Measurements from ENCODE around the gene TOM1L2.
A peak's percentile ranks its signal among the peaks of the same experiment; 100 is the strongest.

TOM1L2 gene

DNA sequence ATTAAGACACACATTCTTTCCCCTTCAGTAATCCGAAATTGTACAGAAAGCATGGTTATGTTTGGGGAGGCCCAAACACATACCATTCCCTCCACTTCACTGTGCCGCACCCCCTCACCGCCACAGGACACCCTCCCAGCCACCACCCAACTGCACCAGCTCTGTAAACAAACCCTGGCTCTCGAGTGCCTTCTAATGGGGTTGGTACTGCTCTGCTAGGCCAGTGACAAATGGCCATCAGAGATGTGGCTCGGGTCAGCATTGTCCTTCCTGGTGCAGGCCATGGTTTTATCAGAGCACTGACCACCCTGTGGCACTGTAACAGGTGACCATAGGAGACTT, 111.5 kb downstream of the TOM1L2 start:
- H4K20me1 ChIP-seq (ENCODE audit: insufficient read depth, low read length), result no peaks in the 10 kb centered on the region
- no peak overlapping the region for H3K4me3 ChIP-seq (ENCODE audit: low read length)
- H3K36me3 ChIP-seq (replicated peaks; ENCODE audit: insufficient read depth, low read length), result no peaks in the 10 kb centered on the region
- no peaks in the 10 kb centered on the region for H3K27me3 ChIP-seq (replicated peaks; ENCODE audit: insufficient read depth, low read length)
- no peak overlapping the region for H3K4me2 ChIP-seq (ENCODE audit: low read depth, low read length)
- no peak overlapping the region for H3K9ac ChIP-seq (ENCODE audit: low read length)
- no peaks in the 10 kb centered on the region for H3K9me2 ChIP-seq (replicated peaks; ENCODE audit: insufficient read depth, low read length)
- H3K27ac ChIP-seq (ENCODE audit: low read length), result no peak overlapping the region
- no peaks in the 10 kb centered on the region for H3K4me1 ChIP-seq (ENCODE audit: low read length)
- no peak for DNase-seq
- no peaks in the 10 kb centered on the region for H3K9me3 ChIP-seq (replicated peaks; ENCODE audit: insufficient read depth, low read length)
- no peak overlapping the region for H2AFZ ChIP-seq (ENCODE audit: low read length)
- H3F3A ChIP-seq (ENCODE audit: insufficient read depth, low read length), result no peaks in the 10 kb centered on the region
- H3K79me2 ChIP-seq (ENCODE audit: low read length), result no peaks in the 10 kb centered on the region
- TF ChIP-seq, protein P1, sequence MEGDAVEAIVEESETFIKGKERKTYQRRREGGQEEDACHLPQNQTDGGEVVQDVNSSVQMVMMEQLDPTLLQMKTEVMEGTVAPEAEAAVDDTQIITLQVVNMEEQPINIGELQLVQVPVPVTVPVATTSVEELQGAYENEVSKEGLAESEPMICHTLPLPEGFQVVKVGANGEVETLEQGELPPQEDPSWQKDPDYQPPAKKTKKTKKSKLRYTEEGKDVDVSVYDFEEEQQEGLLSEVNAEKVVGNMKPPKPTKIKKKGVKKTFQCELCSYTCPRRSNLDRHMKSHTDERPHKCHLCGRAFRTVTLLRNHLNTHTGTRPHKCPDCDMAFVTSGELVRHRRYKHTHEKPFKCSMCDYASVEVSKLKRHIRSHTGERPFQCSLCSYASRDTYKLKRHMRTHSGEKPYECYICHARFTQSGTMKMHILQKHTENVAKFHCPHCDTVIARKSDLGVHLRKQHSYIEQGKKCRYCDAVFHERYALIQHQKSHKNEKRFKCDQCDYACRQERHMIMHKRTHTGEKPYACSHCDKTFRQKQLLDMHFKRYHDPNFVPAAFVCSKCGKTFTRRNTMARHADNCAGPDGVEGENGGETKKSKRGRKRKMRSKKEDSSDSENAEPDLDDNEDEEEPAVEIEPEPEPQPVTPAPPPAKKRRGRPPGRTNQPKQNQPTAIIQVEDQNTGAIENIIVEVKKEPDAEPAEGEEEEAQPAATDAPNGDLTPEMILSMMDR (IDR thresholded peaks at IDR 0.05; ENCODE audit: low read length), result no peak
- TF ChIP-seq EZH2 (optimal IDR thresholded peaks at IDR 0.05; ENCODE audit: low read depth, low read length), result no peak
- no peak for TF ChIP-seq EZH2phosphoT487 (IDR thresholded peaks at IDR 0.05; ENCODE audit: low read length)

DNA sequence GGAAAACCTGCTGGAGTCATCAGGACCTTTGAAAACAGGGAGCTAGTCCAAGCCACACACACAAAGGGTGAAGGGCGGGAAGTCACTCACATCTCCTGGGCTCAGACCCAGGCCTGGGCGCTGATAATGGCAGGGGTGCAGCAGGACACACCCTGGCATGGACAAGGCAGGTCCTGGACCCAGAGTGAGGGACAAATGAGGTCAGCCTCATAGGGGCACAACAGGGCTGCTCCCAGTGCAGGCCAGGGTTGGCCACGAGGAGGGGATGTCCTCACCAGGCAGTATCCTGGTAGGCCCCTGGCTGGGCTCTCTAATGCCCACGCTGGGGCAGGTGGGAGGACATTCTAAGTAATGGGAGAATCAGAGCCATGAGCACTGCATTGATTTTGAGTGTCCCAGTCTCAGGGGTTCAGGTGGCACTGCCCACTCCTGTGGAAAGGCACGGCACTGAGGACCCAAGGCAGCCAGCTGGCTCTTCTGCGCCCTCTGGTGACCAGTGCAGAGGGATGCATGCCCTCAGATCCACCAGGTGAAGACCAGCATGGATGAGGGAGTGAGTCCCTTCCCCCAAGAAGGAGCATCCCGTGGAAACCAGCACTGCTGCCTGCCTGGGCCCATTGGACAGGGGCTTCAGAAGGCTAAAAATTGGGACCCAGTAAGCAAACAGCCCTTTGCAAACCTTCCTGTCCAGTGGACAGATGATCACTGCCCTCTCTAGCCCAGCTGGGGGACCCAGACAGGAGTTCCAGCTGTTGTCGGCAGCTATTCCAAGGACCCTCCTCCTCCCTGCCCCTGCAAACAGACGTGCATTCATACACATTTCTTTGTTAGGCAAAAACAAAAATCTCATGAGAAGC, 112.1 kb downstream of the TOM1L2 start:
- no peak overlapping the region for H2AFZ ChIP-seq (ENCODE audit: low read length)
- H4K20me1 ChIP-seq (ENCODE audit: insufficient read depth, low read length), result no peaks in the 10 kb centered on the region
- H3K9me2 ChIP-seq (replicated peaks; ENCODE audit: insufficient read depth, low read length), result no peaks in the 10 kb centered on the region
- H3K27me3 ChIP-seq (replicated peaks; ENCODE audit: insufficient read depth, low read length), result no peaks in the 10 kb centered on the region
- H3K36me3 ChIP-seq (replicated peaks; ENCODE audit: insufficient read depth, low read length), result no peaks in the 10 kb centered on the region
- H3K4me2 ChIP-seq (ENCODE audit: low read depth, low read length), result no peak overlapping the region
- no peaks in the 10 kb centered on the region for H3K4me1 ChIP-seq (ENCODE audit: low read length)
- H3K79me2 ChIP-seq (ENCODE audit: low read length), result no peaks in the 10 kb centered on the region
- peak; percentile 55 for DNase-seq
- TF ChIP-seq, protein P1 (IDR thresholded peaks at IDR 0.05; ENCODE audit: low read length), result peak; percentile 97
- no peak for TF ChIP-seq EZH2phosphoT487 (IDR thresholded peaks at IDR 0.05; ENCODE audit: low read length)
- no peak overlapping the region for H3K9ac ChIP-seq (ENCODE audit: low read length)
- H3K9me3 ChIP-seq (replicated peaks; ENCODE audit: insufficient read depth, low read length), result no peaks in the 10 kb centered on the region
- no peaks in the 10 kb centered on the region for H3F3A ChIP-seq (ENCODE audit: insufficient read depth, low read length)
- no peak overlapping the region for H3K4me3 ChIP-seq (ENCODE audit: low read length)
- H3K27ac ChIP-seq (ENCODE audit: low read length), result no peak overlapping the region

DNA sequence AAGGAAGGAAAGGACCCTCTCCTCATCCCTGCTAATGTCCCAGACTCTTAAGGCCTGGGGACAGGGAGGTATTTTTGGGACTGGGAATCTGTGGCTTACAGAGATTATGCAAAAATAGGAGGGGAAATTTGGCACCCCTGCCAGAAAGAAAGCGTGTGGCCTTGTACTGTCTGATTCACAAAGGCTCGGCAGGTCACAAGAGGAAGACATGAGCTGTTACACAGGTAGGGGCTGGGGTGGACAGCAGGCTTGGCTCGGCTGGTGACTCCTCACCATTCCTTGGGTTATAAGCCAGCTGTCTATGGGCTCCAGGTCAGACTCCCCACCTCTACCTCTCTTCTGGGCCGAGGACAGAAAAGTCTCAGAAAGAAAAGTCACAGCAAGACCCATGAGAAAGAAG, 114.7 kb downstream of the TOM1L2 start:
- Histone ChIP-seq H3K9me3 (replicated peaks; ENCODE audit: insufficient read depth, low read length) (no peaks in the 10 kb centered on the region), H3K27me3 (replicated peaks; ENCODE audit: insufficient read depth, low read length) (no peaks in the 10 kb centered on the region), H3F3A (ENCODE audit: insufficient read depth, low read length) (no peaks in the 10 kb centered on the region), H3K36me3 (replicated peaks; ENCODE audit: insufficient read depth, low read length) (no peaks in the 10 kb centered on the region), H3K27ac (ENCODE audit: low read length) (no peak overlapping the region), H3K9me2 (replicated peaks; ENCODE audit: insufficient read depth, low read length) (no peaks in the 10 kb centered on the region), H4K20me1 (ENCODE audit: insufficient read depth, low read length) (no peaks in the 10 kb centered on the region), H3K4me3 (ENCODE audit: low read length) (no peak overlapping the region), H3K9ac (ENCODE audit: low read length) (no peak overlapping the region), H3K4me2 (ENCODE audit: low read depth, low read length) (no peak overlapping the region), H3K4me1 (ENCODE audit: low read length) (no peaks in the 10 kb centered on the region; the same call in 1 of the 2 replicates), H2AFZ (ENCODE audit: low read length) (no peak overlapping the region), H3K79me2 (ENCODE audit: low read length) (no peaks in the 10 kb centered on the region)
- no peak for DNase-seq
- TF ChIP-seq EZH2 (optimal IDR thresholded peaks at IDR 0.05; ENCODE audit: low read depth, low read length), result no peak
- TF ChIP-seq, protein P1 (IDR thresholded peaks at IDR 0.05; ENCODE audit: low read length), result no peak
- TF ChIP-seq EZH2phosphoT487 (IDR thresholded peaks at IDR 0.05; ENCODE audit: low read length), result no peak

Data from MM.1S (cell line).